Measurements from ENCODE around the gene ERN1.

The ERN1 gene

DNA sequence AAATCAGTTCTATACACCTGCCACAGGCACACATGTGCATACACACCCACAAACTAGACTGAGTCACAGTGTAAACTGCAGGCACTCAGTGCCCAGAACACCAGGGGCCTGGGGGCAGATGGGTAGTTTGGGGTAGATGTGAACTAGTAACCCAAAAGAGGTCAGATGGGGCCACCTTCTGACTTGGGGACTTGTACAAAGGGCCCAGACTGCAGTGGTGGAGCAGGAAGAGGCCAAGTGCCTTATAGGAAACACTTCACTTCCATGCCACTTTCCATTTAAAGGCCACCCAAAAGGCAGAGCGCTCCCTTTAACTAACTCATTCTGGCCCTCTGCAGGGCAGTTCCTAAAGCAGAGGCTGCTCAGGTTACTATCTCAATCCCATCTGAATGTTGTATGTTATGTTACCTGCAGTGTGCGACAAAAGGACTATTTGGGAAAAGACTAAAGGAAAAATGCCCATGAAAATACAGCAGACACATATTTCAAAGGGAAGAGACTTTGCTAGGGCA, 27.8 kb upstream of the ERN1 start:
- DNase-seq = no peak

DNA sequence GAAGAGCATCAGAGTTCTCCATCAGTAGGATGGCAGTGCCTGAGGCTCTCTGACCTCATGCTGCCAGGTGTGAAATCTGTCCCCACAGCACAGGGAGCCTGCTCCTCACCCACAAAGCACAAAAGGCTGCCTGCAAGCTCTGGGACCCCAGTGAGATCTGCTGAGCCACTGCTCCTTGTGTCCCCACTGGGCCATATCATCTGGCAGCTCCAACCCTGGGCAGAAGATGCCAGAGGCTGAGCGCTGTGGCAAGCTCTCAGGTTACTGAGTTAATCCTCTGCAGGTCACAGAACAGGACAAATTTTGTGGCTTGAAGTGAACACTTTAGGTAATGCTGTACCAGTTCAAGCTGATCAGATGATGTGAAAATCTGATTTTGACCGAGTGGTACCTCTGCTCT, 26.7 kb upstream of the ERN1 start:
- DNase-seq = no peak

DNA sequence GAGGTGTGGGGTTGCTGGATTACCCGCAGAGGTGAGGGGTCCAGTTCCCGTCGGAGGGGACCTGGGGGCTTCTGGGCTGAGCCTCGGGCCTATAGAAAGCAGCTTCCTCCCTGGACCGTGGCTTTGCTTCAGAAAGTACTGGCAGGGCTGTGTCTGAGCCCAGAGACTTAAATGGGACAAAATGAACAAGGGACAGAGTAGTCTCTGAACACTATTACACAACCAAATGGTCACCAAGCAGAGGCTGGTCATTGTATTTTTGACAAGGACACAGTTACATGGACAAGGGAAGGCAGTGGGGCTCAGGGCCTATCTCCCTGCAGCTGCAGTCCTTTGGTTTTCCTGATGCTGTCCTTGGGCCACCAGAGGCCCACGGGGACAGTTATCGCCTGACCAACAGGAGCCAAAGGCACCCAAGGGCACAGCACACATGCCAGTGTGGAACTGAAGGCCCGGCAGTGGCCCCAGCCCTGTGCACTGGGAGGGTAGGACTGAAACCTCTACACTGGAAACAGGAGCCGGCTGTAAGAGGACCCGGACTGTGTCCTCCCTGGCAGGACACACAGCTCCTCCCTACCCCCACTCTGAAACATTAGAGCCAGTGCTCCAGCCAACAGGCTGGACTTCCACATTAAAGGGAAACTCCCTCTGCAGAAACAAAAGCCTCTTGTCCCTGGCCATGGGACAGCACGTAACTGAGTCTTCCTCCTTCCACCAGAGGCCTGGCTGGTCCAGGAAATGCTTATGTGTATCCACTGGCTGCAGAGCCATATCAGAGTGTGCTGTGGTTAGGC, 26.0 kb upstream of the ERN1 start:
- DNase-seq = no peak

DNA sequence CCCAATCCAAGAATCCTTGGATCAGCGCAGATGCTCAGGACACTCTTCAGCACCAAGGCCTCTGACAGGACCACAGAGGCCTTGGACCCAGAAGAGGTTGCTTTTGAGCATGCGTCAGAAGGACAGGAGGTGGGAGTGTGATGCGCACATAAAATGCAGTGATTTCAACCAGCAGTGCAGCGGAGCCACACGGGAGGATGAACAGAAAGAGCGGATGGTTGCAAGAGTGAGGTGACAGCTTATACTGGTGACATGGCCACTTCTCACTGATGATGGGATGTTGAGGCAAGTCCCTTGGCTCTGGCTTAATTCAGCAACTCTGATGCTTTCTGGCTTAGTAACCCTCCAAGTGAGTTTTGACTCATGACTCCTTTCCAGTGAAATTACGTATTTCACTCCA, 25.2 kb upstream of the ERN1 start:
- DNase-seq = no peak

DNA sequence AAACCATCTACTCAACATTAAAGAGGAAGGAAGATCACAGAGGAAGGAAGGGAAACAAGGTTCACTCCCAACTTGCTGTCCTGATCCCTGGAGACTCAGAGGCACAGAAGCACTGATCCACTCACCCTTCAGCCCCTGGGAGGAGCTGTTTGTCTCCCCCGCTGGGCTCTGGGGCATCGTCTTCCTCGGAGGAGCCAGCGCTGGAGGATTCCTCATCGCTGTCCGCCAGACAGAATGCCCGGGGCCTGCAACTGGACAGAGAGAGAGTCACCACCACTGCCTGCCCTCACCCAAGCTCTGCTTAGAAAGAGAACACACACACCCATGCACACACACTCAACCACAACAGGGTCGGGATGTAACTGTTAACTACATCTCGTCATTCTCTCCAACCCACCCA, 24.8 kb upstream of the ERN1 start:
- no peak for DNase-seq

DNA sequence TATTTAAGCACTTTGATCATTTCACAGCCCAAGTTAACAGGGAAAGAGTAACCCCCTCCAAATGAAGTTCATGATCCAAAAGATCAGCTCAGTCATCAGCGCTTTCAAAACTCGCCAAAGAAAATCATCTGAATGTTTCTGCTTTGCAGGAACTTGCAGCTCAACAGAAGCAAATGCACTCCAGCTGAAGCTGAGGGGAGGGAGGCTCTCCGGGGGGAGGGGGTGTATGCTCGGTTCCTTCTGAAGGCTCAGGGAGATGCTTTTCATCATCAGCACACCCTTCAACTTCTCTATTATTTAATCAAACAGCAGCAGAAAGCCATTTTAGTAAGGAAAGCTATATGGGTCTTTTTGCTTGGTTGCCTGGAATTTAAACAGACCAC, 24.4 kb upstream of the ERN1 start:
- DNase-seq = no peak

DNA sequence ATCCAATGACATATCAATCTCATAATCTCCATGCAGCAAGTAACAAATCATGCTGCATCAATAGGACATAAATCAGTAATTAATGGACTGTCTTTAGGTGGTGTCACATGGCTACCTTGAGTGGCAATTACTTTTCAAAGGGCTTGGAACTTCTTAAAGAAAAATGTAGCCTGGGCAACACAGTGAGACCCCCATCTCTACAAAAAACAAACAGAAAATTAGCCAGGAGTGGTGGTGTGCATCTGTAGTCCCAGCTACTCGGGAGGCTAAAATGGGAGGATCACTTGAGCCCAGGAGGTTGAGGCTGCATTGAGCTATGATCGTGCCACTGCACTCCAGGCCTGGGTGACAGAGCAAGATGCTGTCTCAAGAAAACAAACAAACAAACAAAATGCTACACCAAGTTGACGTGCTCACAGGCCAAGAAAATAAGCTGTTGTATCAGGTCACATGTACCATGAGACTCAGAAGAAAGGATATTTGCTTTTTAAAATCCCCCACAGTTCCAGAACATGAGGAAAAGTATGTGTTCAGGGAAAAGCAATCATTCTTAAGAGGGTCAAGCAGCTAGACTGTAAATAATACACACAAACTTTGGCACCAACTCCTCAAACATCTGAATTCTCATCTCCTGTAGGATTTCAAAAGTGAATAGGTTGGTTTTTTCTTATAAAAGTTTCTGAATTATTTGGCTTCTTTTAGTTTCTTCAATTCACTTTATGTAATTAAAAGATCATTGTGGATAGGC, 23.8 kb upstream of the ERN1 start:
- DNase-seq = no peak

DNA sequence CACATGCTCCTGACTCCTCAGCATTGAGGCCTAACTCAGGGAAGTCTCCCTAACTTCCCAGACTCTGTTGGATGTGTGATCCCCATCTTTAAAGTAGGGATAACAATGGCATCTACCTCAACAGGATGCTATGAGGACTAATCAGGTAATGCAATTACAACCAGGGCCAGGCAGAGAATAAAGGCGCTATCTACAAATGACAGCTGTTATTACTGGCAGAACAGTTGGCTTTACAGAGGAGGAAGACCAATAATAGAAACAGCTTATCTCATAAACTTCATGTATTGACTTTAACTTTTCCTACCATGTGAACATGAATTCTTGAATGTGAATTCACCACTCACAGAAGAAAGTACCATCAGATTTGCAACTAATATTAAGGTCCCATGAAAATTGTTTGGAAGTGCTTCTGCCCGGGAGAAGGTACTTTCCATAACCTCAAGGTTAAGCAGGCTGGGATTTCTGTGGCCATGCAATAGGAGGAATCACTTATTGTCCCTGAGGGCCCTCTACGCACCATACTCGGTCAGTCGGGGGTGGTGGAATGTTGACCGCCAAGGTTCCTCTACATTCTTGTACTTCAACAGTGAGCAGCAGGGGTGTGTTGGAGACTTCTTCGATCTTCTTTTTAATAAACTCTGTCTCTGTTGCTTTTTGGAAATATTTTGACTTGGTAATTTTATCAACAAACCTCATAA, 22.6 kb upstream of the ERN1 start:
- DNase-seq = no peak

DNA sequence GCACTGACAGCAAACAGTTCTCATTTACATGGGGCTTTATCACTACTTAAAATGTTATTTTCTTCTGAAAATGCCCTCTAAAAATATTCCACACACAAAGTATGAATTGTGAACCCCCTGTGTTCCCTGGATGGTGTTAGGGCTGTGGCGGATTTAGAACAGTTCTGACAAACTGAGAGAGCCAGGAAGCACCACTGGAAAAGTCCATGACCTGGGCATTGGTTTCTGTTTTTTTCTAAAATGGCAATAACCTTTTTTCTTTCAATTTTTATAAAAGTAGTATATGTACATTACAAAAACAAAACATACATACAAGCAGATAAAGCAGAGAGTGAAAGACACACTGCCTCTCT, 21.0 kb upstream of the ERN1 start:
- DNase-seq = no peak

DNA sequence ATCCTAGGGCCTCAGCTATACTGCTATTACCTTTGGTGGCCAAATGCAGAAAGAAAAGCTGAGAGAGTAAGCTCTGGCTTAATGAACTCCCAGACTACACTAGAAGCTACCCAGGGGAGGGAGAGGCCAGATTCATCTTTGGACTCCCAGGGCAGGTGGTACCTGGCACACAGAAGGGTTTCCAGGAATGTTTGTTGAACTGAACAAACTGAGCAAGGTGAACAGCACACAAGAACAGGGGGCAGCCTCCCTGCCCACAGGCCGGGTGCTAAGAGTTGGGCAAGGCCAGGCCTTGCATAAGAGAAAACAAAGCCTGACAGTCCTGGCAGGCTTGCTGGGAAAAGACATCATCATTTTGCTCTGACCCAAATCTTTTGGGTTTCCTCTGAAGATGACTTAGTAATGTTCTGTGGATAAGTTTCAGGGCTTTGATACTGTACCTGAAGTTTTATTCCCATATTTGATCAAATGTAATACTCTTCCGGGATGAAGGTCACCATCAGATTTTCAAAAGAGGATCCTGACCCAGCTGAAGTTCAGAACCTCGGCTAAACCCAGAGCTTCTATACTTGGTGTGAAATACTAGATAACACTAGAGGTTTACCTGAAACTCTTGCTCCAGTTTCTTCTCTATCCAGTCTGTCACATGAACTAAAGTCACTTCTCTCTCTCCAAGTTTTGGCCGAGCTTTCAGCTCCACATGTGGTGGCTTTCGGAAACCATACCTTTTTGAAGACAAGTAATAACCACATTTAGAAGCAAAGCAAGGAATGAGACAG, 20.5 kb upstream of the ERN1 start:
- no peak for DNase-seq

DNA sequence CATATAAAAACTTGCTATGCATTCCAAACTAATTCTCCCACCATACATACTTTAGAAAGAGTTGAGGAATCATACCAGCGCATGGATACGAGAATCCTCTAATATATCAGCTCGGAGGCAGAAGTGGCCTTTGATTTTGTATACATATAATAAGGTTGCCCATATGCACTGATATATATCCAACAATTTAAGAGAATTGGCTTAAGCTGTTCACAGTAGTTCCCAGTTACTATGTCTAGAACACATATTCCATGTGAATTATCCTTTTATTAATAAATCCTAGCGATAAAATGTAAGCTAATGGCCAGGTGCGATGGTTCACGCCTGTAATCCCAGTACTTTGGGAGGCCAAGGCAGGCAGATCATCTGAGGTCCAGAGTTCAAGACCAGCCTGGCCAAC, 19.3 kb upstream of the ERN1 start:
- DNase-seq = no peak

DNA sequence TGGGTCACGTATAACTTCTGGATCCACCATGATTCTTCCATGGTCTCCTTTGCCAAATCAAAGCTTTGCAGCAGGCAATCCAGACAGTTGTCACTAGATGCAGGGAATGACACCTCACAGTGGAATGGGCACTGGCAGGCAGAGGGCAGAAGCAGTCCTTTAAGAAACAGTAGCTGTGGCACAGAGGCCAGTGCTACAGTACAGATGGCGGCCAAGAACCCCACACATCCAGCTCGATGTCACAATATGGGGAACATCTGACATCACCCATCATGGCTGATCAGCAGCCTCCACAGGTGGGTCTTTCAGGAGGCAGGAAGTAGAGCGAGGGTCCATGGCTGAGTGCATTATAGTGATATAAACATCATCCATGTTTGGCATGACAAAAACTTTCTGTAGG, 18.8 kb upstream of the ERN1 start:
- DNase-seq = no peak

DNA sequence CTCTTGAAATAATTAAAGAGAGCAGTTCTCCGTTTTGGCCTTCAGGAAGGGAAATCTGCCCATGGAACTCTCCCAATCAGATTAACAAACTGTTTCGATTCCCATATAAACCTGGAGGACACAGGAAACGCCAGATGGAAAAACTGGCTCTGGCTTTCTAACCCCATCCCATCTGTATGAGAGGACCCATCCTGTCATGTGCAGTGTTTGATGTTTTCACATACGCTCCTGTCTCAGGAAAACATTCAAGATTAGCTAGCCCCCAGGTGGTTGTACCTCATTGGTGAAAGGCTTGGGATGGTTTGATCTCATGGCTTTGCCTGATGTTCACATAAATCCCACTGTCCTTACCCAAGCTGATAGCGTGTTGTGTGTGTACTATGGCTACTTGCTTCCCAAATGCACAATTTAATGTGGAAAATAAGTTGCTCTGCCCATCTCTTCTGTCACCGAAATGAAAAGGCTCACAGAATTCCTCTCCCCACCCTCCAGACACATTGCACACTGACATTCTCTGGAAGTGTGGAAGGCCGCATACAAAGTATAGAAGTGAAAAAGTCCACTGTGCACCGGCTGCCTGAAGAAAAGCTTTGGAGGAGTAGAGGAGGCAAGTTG, 18.2 kb upstream of the ERN1 start:
- DNase-seq = no peak

DNA sequence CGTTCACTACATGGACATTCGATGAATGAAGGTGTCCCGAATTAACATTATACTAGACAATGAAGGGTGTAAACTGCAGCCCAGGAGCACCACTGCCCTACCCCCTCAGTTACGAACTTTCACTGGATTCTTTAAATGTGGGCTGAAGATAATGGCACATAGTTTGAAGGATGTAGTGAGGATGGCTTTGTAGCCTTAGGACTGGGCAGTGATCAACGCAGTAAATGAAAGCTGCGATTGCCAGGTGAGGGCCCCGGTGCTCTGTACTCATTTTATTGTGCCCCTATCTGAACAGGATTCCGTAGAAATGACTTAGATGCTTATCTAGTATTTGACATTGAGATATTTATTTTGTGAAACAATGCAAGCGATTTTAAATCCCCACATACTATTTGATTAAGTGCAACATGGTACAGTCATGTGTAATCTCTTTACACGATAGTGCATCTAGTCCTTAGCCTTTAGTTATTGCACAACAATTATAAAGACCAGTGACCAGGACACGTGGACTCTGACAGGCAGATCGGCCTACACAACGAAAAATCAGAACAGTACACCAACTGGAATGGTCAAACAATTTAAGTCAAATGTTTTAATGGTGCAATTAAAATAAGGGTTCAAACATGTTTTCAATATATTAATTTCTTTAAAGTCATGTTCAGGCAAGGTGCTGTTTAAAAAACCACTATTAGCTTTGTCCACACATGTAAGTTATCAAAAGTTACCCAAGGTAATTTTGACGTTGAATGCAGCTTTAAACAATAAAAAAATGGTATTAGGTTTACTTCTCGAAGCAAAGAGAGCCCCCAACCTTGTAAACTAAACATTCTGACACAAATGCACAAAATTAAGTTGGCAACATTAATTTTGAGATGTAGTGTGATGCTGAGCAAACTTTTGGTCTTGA, 17.4 kb upstream of the ERN1 start:
- no peak for DNase-seq

DNA sequence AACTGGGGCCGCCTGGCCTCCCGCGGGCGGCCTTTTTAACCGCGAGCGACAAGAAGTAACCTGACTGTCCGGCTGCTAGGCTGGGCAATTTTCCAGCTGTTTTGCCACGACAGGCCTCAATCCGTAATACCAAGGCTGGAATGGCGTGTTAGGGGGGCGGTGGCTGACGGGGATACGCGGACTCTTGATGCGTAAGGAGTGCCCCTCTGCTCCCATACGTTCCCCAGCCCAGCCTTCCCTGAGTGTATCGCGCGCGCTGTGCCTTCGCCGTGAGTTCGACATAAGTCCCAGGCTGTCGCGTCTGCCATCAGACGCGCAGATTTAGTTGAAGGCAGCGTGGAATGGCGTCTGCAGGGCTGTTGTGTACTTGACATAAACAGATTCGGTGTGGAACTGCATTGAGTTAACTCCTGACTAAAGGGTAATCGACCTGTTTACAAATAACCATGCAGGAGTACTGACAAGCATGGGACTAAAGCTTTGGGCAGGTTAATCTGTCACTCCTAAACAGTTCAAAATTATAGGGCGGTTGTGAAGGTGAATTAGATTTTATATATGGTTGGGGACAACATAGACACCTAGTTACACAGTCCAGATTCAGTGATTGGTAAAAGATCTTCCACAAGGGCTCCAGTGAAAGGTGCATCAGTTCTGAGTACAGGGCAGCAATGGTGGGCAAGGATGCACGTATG, 16.6 kb upstream of the ERN1 start:
- DNase-seq = no peak

DNA sequence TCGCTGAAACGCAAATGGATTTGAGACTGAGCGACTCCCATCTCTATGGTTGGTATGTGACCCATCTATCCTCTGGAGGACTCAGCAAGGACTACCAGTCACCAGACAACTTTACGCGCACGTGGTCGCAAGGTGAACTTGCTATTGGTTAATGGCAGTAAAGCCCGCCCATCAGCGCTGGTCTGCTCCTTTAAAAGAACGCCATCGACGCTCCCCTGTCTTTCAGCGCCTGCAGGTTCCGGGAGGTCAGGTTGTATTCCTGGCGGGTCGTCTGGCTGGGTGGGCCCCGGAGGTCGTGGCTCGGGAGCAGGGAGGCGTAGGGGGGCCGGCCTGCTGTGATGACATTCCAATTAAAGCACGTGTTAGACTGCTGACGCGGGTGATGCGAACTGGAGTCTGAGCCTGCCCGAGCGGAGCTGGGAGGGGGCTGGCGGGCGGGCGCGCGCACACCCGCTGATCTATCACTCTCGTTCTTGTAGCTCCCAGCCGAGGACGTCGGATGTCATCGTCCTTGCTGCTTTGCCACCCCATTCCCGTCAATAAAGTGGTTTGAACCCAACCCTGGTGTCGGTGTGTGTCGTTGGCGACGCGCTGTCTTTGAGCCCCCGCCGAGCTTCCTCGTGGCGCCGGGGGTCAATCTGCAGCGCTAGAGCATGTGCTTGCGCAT, 15.9 kb upstream of the ERN1 start:
- peak; percentile 95 for DNase-seq

DNA sequence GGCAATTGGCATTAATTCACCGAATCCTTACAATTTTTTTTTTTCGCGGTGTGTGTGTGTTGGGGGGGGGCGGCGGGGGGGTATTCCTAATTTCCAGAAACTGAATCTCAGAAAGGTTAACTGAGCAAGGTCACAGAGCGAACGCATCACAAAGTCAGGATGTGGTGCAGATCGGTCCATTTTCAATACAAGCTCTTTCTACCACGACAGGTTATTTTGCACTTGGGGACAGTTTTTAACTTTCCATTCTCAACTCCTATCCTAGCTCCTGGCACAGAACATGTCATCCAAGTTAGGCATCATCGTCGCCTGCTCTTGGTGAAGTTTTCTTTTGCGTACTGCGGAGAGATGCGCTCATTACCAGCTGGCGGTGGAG, 15.4 kb upstream of the ERN1 start:
- DNase-seq = no peak

DNA sequence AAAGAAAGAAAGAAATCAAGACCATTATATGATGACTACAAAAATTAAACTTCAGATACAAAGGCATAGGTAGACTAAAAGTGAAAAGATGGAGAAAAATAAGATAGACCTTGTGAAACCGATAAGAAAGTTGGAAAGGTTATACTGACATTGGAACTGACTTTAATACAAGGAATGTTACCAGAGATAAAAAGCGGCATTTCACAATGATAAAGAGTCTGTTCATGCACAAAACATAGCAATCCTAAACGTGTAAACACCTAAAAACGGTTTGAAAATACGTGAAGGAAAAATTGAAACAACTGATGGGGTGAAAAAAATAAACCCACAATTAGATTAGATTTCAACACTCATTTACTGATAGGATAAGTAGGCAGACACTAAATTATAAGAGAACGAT, 9.6 kb upstream of the ERN1 start:
- DNase-seq = no peak

DNA sequence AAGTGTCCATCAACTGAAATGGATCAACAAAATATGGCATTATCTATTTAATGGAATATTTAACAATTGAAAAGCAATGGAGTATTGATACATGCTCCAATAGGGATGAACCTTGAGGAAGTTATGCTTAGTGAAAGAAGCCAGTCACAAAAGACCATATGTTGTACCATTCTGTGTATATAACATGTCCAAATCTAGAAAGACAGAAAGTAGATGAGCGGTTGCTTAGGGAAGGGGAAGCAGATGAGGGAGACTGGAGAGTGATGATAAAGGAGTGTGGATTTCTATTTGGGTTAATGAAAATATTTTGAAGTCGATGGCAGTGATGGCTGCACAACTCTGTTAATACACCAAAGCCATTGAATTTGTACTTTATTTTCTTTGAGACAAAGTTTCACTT, 8.5 kb upstream of the ERN1 start:
- no peak for DNase-seq

DNA sequence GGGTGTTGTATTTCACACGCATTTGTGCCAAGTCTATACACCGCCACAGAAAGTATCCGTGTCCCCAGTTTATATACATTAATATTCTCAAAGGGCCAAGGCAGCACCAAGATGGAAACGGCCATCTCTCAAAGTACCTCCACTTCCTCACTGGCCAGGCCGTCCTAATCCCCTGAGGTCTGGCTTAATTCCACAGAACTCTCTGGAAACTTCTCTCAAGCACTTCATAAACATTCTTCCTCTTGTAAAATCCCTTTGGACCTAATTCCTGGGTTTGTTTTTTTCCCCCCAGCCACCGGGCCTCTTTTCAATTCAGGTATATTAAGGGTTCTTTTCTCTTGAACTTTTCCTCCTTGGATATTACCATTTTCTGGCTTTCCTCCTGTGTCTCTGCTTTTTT, 5.1 kb upstream of the ERN1 start:
- no peak for DNase-seq

All from KG1 (cell line).